GM12891 (cell line): ENCODE data around the gene TOB1.

Source experiments
- DNase-seq: peaks from one replicate; pipeline ENCODE4 v3.0.0; 2011; ENCODE audit warnings: low spot score; ENCODE audit not compliant: insufficient read length
- FAIRE-seq: peaks from 2 replicates; lab custom pipeline; 2011; peaks lifted over from hg19 to GRCh38; lab: Jason Lieb, UNC
- PAX5 ChIP-seq: IDR thresholded peaks from 2 replicates; pipeline ENCODE4 v1.6.1; 2011; ENCODE audit warnings: low read length, moderate library complexity, mild to moderate bottlenecking; ENCODE audit not compliant: insufficient read depth, severe bottlenecking
- POLR2A ChIP-seq: IDR thresholded peaks from 2 replicates; pipeline ENCODE4 v1.6.1; 2011; ENCODE audit warnings: low read depth, low read length, control low read depth
- POLR2AphosphoS5 ChIP-seq: IDR thresholded peaks from 2 replicates; pipeline ENCODE4 v1.6.1; 2011; ENCODE audit warnings: low read depth, low read length, control low read depth
- POU2F2 ChIP-seq: IDR thresholded peaks from 2 replicates; pipeline ENCODE4 v1.6.1; 2011; ENCODE audit warnings: low read depth, mild to moderate bottlenecking, control low read depth, low read length, moderate library complexity
- SPI1 ChIP-seq: IDR thresholded peaks from 2 replicates; pipeline ENCODE4 v1.6.1; 2011; ENCODE audit warnings: low read depth, low read length, control low read depth
- TAF1 ChIP-seq: IDR thresholded peaks from 2 replicates; pipeline ENCODE4 v1.6.1; 2011; ENCODE audit warnings: low read depth, low read length, control low read depth

Gene TOB1

GRCh38 chr17:50871364-50871763, 5.2 kb upstream of the TOB1 start:
- DNase-seq, result no peak
- TF ChIP-seq SPI1 (no peak), POLR2A (no peak), PAX5 (no peak), POU2F2 (no peak), TAF1 (no peak), POLR2AphosphoS5 (no peak)
- no peak for FAIRE-seq

GRCh38 chr17:50868602-50869001, 2.4 kb upstream of the TOB1 start:
- no peak for FAIRE-seq
- TF ChIP-seq PAX5 (no peak), TAF1 (no peak), SPI1 (no peak), POLR2AphosphoS5 (no peak), POLR2A (no peak), POU2F2 (no peak)
- DNase-seq, result no peak

GRCh38 chr17:50868140-50868438, 1.9 kb upstream of the TOB1 start:
- FAIRE-seq, result no peak
- DNase-seq, result no peak
- TF ChIP-seq POU2F2, result no peak
- TF ChIP-seq POLR2AphosphoS5, result no peak
- no peak for TF ChIP-seq TAF1
- TF ChIP-seq SPI1, result no peak
- no peak for TF ChIP-seq PAX5
- TF ChIP-seq POLR2A, result no peak

DNA sequence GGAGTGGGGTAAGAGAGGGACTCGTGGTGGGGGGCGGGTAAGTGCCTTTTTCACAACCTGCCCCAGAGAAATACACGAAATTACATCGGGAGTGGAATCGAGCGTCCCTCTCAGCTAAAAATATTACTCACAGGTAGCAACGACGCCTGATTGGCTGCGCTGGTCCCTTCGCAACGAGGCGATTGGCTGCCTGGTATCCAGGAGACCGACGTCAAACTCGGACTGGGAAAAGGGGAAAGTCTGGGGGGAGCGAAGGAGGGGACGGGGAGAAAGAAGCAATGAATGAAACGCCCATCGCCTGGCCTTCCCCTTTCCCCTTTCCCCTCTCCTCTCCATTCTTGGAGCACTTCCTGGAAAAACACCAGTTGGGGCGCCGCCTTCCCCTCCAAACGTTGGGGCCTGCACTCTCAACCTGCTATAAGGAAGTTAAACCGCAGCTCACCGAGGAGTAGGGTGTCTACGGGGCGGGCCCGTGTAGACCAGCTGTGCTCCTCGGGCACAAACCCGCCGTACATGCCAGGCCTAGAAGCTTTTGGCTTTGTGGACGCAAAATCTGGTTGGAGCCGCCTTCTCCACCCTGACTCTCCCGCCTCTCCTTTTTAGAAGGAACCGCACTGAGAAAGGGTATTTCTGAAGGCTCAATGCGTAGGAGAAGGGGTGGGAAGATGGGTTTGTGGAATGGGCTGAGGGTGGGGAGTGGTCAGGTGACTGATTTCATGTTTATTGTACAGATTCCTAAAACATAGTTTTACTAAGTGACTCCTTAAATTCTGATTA, 1.4 kb upstream of the TOB1 start:
- FAIRE-seq (peak; percentile 62), DNase-seq (no peak)
- TF ChIP-seq PAX5, result no peak
- peak; percentile 24; the same call in 1 of the 2 replicates for TF ChIP-seq POLR2AphosphoS5

DNA sequence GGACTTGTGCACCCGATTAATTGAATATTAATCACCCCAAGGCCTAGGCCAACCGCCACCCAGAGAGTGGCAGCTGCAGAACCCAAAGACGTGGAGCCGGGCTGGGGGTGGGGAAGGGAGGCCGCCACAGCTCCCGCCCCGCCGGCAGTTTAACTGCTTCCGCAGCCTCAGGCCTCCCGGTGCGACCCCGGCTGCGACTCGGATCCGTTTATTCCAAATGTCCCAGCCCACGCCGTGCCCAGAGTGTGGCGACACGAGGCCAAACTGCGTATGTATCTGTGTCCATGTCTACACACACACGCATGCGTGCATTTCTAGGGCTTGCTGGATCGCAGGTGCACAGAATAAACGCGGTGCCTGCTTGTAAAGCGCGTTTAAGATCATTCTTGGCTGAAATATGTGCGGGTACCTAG, 802 bp upstream of the TOB1 start:
- peak; percentile 95 for FAIRE-seq
- no peak for DNase-seq
- peak; percentile 68; the same call in 1 of the 2 replicates for TF ChIP-seq POLR2AphosphoS5
- TF ChIP-seq PAX5, result no peak

DNA sequence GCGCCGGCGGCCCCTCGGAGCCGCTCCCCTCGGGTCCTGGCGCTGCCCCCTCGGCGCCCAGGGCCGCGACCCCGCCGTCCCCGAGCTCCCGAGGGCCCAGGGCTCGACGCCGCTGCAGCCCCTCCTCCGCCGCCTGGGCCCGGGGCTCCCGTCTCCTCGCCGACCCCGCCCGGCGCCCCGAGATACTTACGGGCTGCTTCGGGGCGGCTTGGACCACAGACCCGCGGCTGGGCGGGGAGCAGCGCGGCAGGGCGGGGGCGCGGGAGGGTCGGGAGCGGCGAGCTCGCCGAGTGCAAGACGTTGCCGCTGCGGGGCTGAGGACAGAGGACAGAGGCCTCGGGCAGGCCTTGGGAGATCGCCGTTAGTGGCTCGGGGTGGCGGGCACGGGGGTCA, 290 bp downstream of the TOB1 start:
- DNase-seq (peak; percentile 35), FAIRE-seq (no peak)
- TF ChIP-seq POLR2AphosphoS5, result no peak
- no peak for TF ChIP-seq SPI1
- TF ChIP-seq PAX5, result no peak
- no peak for TF ChIP-seq POU2F2
- no peak for TF ChIP-seq TAF1
- no peak for TF ChIP-seq POLR2A

GRCh38 chr17:50865060-50865867, 890 bp downstream of the TOB1 start:
- peak; percentile 74 for FAIRE-seq
- DNase-seq, result no peak
- no peak for TF ChIP-seq TAF1
- no peak for TF ChIP-seq POU2F2
- TF ChIP-seq SPI1, result no peak
- no peak for TF ChIP-seq POLR2AphosphoS5
- TF ChIP-seq POLR2A, result no peak
- no peak for TF ChIP-seq PAX5

GRCh38 chr17:50864747-50865059, 1.5 kb downstream of the TOB1 start:
- DNase-seq, result no peak
- no peak for TF ChIP-seq POLR2AphosphoS5
- TF ChIP-seq POLR2A, result no peak
- FAIRE-seq, result no peak

GRCh38 chr17:50863931-50864330, 2.2 kb downstream of the TOB1 start:
- TF ChIP-seq SPI1, result no peak
- no peak for TF ChIP-seq PAX5
- no peak for TF ChIP-seq TAF1
- no peak for TF ChIP-seq POLR2AphosphoS5
- no peak for TF ChIP-seq POLR2A
- no peak for TF ChIP-seq POU2F2
- no peak for FAIRE-seq

GRCh38 chr17:50863221-50863843, 2.8 kb downstream of the TOB1 start:
- TF ChIP-seq SPI1 (no peak), PAX5 (no peak), TAF1 (no peak), POU2F2 (no peak), POLR2AphosphoS5 (no peak), POLR2A (no peak)
- DNase-seq (no peak), FAIRE-seq (no peak)

More at GRCh38 chr17:50863931-50864330, 2.2 kb downstream of the TOB1 start:
- DNase-seq, result no peak

- TF ChIP-seq SPI1, result no peak
- TF ChIP-seq POU2F2, result no peak
- TF ChIP-seq POLR2A, result no peak
- DNase-seq, result no peak
- FAIRE-seq, result no peak
These were observed 4.2 kb downstream of the TOB1 start for GRCh38 chr17:50861822-50862528.
